ENCODE data around the gene TUBG2.
"Not testable (repeated sequence)": the region's sequence is repeated elsewhere in the genome, so short reads cannot be mapped to it uniquely, and the experiment has no call there.

Gene TUBG2

GRCh38 chr17:42659079-42659931, at the start of gene TUBG2:
TSS of gene TUBG2 (plus strand) at chr17:42659284. CDS start at chr17:42659504, 220 bp downstream.
- DNase-seq (ENCODE audit: low read depth in 2 of 2, low spot score in 1 of 2) = peak in 1 of 2 donors; percentile 61

DNA sequence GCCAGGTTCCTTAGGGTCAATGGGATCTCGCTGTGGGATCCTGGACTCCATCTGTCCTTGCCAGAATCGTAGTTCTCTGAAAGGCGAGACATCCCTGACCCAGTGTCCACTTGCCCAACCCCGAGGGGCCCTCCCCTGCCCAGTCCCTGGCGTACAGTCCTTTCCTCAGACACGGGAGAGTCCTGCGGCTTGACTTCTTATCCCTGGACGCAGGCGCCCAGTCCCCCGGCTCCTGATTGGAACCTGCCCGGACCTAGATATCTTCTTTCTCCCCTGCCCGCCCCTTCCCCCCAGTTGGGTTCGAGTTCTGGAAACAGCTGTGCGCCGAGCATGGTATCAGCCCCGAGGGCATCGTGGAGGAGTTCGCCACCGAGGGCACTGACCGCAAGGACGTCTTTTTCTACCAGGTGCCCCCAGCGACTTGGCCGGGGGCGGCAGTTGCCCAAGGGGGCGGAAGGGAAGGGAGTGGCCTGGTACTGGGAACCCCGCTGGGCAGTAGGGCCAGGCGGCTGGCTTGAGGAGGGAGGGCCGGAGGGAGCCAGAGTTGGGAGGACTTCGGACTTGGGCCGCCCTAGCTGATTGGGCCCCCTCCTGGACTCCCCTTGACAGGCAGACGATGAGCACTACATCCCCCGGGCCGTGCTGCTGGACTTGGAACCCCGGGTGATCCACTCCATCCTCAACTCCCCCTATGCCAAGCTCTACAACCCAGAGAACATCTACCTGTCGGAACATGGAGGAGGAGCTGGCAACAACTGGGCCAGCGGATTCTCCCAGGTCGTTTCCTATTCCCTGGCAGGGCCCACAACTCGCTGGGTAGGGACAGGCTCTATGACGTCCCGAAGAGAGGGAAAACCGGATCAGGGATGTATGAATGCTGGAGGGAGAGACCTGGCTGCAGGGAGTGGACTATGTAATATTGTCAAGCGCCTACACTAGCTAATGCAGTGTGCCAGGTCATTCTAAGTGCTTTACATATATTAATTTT, 49.0 kb upstream of the TUBG2 start:
- DNase-seq (ENCODE audit: low read depth in 2 of 2, low spot score in 1 of 2) = not testable (repeated sequence)

- no peak for DNase-seq (ENCODE audit: low read depth in 2 of 2, low spot score in 1 of 2)
These were observed 47.1 kb upstream of the TUBG2 start for GRCh38 chr17:42612013-42612412.

GRCh38 chr17:42613699-42614295, 45.3 kb upstream of the TUBG2 start:
- DNase-seq (ENCODE audit: low read depth in 2 of 2, low spot score in 1 of 2) = no peak

DNA sequence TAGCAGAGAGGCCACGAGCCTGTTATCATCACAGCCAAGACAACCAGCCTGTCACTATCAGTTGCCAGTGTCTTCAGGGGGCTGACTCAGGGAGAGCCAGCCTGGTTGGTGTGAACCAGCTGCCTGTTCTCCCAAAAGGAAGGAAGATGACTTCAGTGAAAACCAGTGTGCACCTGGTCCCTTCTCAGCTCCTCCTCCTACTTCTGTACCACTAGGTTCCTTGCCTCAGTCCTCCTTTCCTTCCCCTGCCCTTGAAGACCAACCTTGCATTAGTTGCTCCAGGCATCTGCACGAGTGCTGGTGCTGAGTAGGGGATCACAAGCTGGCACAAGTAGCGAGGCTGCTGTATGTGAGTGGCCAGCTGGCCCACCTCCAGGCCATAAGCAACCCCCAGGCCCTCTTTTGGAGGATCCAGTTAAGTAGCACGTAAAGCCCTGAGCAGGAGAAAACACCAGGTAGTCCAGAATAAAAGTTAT, 41.1 kb upstream of the TUBG2 start:
- no peak for DNase-seq (ENCODE audit: low read depth in 2 of 2, low spot score in 1 of 2)

- no peak for DNase-seq (ENCODE audit: low read depth in 2 of 2, low spot score in 1 of 2)
These were observed 40.5 kb upstream of the TUBG2 start for GRCh38 chr17:42618442-42619150.

GRCh38 chr17:42621987-42622386, 37.1 kb upstream of the TUBG2 start:
- DNase-seq (ENCODE audit: low read depth in 2 of 2, low spot score in 1 of 2) = not testable (repeated sequence)

DNA sequence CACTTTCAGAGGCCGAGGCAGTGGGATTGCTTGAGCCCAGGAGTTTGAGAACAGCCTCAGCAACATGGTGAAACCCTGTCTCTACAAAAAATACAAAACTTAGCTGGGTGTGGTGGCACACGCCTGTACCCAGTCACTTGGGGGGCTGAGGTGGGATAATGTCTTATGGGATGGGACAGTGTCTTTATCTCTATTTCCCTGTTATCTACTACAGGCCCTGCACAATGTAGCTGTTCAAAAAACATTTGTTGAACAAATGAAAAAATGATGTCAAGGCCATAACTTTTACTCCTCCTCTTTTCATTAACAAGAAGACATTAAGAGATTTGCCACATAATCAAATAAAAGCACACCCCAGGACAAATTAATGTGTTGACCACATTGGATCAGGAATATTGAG, 35.8 kb upstream of the TUBG2 start:
- DNase-seq (ENCODE audit: low read depth in 2 of 2, low spot score in 1 of 2) = no peak

- no peak for DNase-seq (ENCODE audit: low read depth in 2 of 2, low spot score in 1 of 2)
These were observed 35.1 kb upstream of the TUBG2 start for GRCh38 chr17:42623732-42624596.

DNA sequence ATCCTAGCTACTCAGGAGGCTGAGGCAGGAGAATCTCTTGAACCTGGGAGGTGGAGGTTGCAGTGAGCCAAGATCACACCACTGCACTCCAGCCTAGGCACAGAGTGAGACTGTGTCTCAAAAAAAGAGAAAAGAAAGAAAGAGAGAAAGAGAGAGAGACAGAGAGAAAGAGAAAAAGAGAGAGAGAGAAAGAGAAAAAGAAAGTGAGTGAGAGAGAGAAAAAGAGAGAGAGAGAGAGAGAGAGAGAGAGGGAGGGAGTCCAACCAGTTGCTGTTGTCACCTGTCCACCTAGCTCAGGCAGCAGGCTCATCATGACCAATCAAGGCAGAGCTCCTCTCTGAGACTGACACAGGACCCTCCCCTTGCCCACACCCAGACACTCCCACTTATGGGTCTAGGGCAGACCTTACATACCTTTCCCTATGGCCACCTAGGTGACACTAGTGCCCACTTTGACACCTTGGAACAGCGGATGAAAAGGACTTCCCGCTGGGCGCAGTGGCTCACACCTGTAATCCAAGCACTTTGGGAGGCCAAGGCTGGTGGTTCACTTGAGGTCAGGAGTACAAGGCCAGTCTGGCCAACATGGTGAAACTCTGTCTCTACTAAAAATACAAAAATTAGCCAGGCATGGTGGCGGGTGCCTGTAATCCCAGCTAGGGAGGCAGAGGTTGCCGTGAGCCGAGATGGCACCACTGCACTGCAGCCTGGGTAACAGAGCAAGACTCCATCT, 31.9 kb upstream of the TUBG2 start:
- DNase-seq (ENCODE audit: low read depth in 2 of 2, low spot score in 1 of 2) = not testable (repeated sequence)

DNA sequence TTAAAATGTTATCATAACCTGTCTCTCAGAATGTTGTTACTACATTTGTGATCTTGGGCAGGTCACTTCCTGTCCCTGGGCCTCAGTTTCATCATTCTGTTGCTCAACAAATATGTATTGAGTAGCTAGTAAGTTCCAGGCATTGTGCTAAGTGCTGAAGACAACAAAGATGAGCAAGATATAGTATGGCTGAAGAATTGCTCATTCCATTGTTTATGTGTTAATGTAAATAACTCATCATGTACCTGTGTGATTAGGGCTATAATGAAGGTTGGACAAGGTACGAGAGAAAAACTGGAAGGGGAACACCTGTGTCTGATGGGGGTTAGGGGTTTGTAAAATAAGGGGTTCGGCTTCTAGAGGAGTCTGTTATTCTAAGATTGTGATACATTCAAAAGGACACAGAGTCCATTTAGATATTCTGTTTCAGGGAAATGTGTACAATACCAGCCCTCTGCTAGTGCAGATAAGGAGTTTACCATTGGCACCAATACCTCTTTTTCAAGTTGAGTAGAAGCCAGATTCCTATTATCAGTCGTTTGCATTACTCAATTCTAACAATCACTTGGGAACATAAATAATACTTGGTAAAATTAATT, 29.6 kb upstream of the TUBG2 start:
- DNase-seq (ENCODE audit: low read depth in 2 of 2, low spot score in 1 of 2) = no peak

- DNase-seq (ENCODE audit: low read depth in 2 of 2, low spot score in 1 of 2) = no peak
These were observed 26.1 kb upstream of the TUBG2 start for GRCh38 chr17:42632949-42633444.

DNA sequence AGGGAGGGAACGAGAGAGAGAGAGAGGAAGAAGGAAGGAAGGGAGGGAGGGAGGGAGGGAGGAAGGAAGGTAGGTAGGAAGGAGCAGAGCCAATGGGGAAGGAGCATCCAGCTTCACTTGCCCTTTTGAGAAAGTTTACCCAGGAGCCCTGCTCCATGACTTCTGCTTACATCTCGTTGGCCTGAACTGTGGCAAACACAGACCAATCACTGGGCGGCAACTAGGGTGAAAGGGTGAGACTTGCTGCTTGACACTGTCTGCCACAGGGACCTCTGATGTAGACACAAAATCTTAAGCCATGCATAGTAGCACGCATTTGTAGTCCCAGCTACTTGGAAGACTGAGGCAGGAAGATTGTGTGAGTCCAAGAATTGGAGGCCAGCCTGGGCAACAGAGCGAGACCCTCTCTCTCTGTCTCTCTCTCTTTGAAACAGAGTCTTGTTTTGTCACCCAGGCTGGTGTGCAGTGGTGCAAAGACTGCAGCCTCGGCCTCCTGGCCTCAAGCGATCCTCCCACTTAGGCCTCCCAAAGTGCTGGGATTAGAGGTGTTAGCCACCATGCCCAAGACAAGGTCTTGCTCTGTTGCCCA, 19.5 kb upstream of the TUBG2 start:
- DNase-seq (ENCODE audit: low read depth in 2 of 2, low spot score in 1 of 2) = no peak

GRCh38 chr17:42640121-42640520, 19.0 kb upstream of the TUBG2 start:
- DNase-seq (ENCODE audit: low read depth in 2 of 2, low spot score in 1 of 2) = no peak

- no peak for DNase-seq (ENCODE audit: low read depth in 2 of 2, low spot score in 1 of 2)
These were observed 16.7 kb upstream of the TUBG2 start for GRCh38 chr17:42642336-42642735.

- no peak for DNase-seq (ENCODE audit: low read depth in 2 of 2, low spot score in 1 of 2)
These were observed 11.3 kb upstream of the TUBG2 start for GRCh38 chr17:42647778-42648177.

DNA sequence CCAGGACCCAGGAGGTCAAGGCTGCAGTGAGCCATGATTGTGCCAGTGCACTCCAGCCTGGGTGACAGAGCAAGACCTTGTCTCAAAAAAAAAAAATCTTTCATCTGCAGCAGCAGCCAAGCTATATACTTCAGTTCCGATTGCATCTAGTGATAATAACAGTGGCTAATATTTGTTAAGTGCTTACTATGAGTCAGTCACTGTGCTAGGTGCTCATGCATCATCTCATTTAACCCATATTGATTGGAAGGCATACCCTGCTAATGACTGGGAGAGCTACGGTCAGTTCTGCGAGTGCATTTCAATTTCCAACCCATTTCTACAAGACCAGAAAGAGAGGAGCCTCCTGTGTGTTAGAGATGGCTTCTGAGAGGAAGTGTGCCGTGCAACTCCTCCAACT, 7.7 kb upstream of the TUBG2 start:
- DNase-seq (ENCODE audit: low read depth in 2 of 2, low spot score in 1 of 2) = no peak

Data from stimulated activated CD8-positive, alpha-beta memory T cell treated with anti-CD3 and anti-CD28 coated beads, Interleukin-4, amount 100 ng/mL, for 1 hour (primary cell).